Measurements from ENCODE around the gene CCDC6. TPM values are rescaled to one million over a fixed set of nuclear protein-coding genes. Genes with fewer than 3 reads are reported as not detected.
"Not testable (repeated sequence)": the region's sequence is repeated elsewhere in the genome, so short reads cannot be mapped to it uniquely, and the experiment has no call there.

Gene CCDC6
- total RNA-seq, 3 donors from 2014 or later = 40.0 to 44.3 (median 40.9) TPM

- not testable (repeated sequence) for H3K4me3 Mint-ChIP-seq; H3K4me1 Mint-ChIP-seq (ENCODE audit: low read depth); ATAC-seq; H3K27me3 Mint-ChIP-seq (ENCODE audit: low read depth); DNase-seq; H3K9me3 Mint-ChIP-seq
- H3K36me3 Mint-ChIP-seq (ENCODE audit: insufficient read depth) = peaks cover 10% of the 10 kb centered on the region
Measured at GRCh38 chr10:59787032-59787431, 119.3 kb downstream of the CCDC6 start.

GRCh38 chr10:59785476-59785875, 120.9 kb downstream of the CCDC6 start:
- not testable (repeated sequence) for ATAC-seq; H3K36me3 Mint-ChIP-seq (ENCODE audit: insufficient read depth); H3K4me3 Mint-ChIP-seq; H3K27me3 Mint-ChIP-seq (ENCODE audit: low read depth); DNase-seq; H3K9me3 Mint-ChIP-seq; H3K4me1 Mint-ChIP-seq (ENCODE audit: low read depth)

GRCh38 chr10:59781511-59781910, 124.8 kb downstream of the CCDC6 start:
- no peaks in the 10 kb centered on the region for H3K9me3 Mint-ChIP-seq
- no peaks in the 10 kb centered on the region for H3K36me3 Mint-ChIP-seq (ENCODE audit: insufficient read depth)
- H3K27me3 Mint-ChIP-seq (ENCODE audit: low read depth) = no peaks in the 10 kb centered on the region
- no peaks in the 10 kb centered on the region for H3K4me1 Mint-ChIP-seq (ENCODE audit: low read depth)
- DNase-seq (no peak), ATAC-seq (no peak)
- H3K4me3 Mint-ChIP-seq = no peak overlapping the region

DNA sequence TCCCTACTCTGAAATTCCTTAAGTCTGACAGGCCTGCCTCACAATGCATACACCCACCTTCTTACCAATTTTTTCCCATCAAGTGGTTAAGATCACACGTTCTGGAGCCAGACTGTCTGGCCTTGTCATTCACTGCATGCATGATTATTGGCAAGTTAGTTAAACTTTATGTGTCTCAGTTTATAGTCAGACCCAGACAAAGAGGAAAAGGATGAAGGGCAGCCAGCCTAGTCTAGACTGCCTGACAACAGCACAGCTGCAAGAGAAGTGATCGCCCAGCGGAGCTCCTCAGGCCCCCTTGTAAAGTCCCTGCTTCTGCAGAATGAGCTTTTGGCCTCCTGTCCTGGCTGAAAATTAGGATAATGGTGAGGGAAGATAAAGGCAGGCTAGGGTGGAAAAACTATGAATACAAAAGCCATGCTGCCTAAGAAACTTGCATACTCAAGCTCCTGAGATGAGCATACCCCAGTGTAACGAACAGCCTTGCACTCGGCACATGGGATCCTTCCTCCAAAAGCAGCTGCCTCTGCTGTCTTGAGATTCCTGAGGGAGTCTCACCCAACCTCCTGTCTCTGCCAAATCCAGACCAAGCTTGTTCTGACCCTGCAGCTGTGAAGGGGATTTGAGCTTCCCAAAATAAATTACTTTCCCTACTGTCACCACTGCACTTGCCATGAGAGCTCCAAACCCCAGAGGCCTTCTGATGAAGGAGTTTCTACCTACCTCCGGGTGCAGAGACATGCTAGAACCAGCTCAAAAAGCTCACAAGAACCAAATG, 126.4 kb downstream of the CCDC6 start:
- DNase-seq (no peak), ATAC-seq (no peak)
- H3K4me3 Mint-ChIP-seq = no peak overlapping the region
- no peaks in the 10 kb centered on the region for H3K27me3 Mint-ChIP-seq (ENCODE audit: low read depth)
- H3K9me3 Mint-ChIP-seq = no peaks in the 10 kb centered on the region
- no peaks in the 10 kb centered on the region for H3K36me3 Mint-ChIP-seq (ENCODE audit: insufficient read depth)
- no peaks in the 10 kb centered on the region for H3K4me1 Mint-ChIP-seq (ENCODE audit: low read depth)

GRCh38 chr10:59774451-59774850, 131.9 kb downstream of the CCDC6 start:
- Mint-ChIP-seq H3K36me3 (ENCODE audit: insufficient read depth) (no peaks in the 10 kb centered on the region), H3K27me3 (ENCODE audit: low read depth) (no peaks in the 10 kb centered on the region), H3K4me1 (ENCODE audit: low read depth) (no peaks in the 10 kb centered on the region), H3K9me3 (no peaks in the 10 kb centered on the region), H3K4me3 (no peak overlapping the region)
- DNase-seq (no peak), ATAC-seq (no peak)

- no peak overlapping the region for H3K4me3 Mint-ChIP-seq
- no peaks in the 10 kb centered on the region for H3K27me3 Mint-ChIP-seq (ENCODE audit: low read depth)
- ATAC-seq (no peak), DNase-seq (no peak)
- H3K36me3 Mint-ChIP-seq (ENCODE audit: insufficient read depth) = no peaks in the 10 kb centered on the region
- H3K9me3 Mint-ChIP-seq = no peaks in the 10 kb centered on the region
- H3K4me1 Mint-ChIP-seq (ENCODE audit: low read depth) = no peaks in the 10 kb centered on the region
Measured at GRCh38 chr10:59773088-59773487, 133.3 kb downstream of the CCDC6 start.

DNA sequence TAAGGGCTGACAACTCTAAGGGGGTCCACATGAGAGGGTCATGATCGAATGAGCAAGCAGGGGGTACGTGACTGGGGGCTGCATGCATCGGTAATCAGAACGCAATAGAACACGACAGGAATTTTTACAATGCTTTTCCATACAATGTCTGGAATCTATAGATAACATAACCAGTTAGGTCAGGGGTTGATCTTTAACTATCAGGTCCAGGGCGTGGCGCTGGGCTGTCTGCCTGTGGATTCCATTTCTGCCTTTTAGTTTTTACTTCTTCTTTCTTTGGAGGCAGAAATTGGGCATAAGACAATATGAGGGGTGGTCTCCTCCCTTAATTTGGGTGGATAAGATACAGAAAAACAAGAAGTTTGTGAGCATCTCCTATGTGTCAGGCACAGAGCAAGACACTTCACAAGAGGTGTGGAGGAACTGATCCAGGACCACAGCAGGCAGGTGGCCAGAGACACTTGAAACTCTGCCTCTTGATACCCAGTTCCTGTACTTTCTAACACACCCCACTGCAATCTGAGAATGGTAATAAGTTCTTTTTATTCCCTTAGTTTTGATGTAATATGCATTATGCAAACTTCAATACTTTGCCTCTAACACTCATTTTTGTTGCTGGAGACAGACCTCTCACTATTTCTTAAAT, 135.1 kb downstream of the CCDC6 start:
- Mint-ChIP-seq H3K4me1 (ENCODE audit: low read depth) (no peaks in the 10 kb centered on the region), H3K9me3 (no peaks in the 10 kb centered on the region), H3K36me3 (ENCODE audit: insufficient read depth) (no peaks in the 10 kb centered on the region), H3K27me3 (ENCODE audit: low read depth) (peaks cover 2% of the 10 kb centered on the region), H3K4me3 (no peak overlapping the region)
- DNase-seq (no peak), ATAC-seq (no peak)

DNA sequence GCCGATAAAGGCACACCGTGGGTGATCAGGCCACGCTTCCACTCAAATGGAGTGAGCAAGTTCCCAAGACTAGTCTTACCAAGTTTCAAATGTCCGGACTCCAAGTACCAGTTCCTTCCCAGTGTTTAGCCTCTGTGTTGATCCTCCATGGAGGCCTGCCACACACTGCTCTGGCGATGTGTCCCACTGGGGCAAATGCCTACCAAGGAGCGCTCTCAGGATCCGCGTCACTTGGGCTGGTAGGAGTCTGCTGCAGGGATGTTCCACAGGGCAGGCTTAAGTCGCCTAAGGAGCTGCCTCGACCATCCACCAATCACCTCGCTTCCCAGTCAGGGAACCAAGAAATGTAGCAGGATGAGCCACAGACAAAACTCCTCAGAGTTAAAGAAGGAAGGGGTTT, 135.7 kb downstream of the CCDC6 start:
- no peak overlapping the region for H3K4me3 Mint-ChIP-seq
- no peaks in the 10 kb centered on the region for H3K36me3 Mint-ChIP-seq (ENCODE audit: insufficient read depth)
- no peaks in the 10 kb centered on the region for H3K9me3 Mint-ChIP-seq
- no peak for DNase-seq
- peaks cover 2% of the 10 kb centered on the region for H3K27me3 Mint-ChIP-seq (ENCODE audit: low read depth)
- no peak for ATAC-seq
- no peaks in the 10 kb centered on the region for H3K4me1 Mint-ChIP-seq (ENCODE audit: low read depth)

DNA sequence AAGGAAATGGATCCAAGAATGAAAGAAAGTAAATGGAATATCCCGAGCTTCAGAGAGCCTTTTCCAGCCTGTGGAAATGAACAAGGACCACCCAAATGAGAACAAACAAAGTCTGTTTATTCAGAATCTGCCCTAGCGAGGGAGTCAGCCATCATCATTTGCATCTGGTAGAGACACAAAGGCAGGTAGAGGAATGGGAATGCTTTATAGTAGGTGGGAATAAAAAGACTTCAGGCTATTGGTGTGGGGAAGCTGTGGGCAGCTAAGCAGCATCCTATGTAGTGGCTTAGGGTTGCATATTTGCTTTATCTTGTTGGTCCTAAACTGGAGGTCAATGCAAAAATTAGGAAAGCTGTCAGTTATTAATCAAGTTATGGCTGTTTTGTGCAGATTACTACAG, 143.9 kb downstream of the CCDC6 start:
- DNase-seq (no peak), ATAC-seq (no peak)
- H3K27me3 Mint-ChIP-seq (ENCODE audit: low read depth) = peaks cover 2% of the 10 kb centered on the region
- H3K36me3 Mint-ChIP-seq (ENCODE audit: insufficient read depth) = no peaks in the 10 kb centered on the region
- H3K9me3 Mint-ChIP-seq = peaks cover 6% of the 10 kb centered on the region
- H3K4me3 Mint-ChIP-seq = no peak overlapping the region
- no peaks in the 10 kb centered on the region for H3K4me1 Mint-ChIP-seq (ENCODE audit: low read depth)

DNA sequence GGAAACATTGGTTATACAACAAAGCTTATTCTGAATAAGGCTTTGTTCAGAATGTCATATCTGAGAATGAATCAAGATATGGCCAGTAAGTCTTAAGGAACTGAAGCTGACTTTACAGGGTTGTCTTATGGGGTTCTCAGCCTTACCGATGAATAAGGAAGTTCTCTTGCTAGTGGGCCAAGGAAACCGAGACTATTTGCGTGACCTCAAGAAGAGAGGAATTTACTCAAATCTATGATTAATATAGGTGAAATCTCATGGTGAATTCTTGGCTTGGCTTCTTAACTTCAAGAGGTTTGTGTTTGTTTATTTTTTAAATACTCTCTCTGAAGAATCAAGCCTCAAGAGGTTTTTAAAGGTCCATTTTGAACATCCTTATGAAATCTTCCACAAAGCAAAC, 148.4 kb downstream of the CCDC6 start:
- Mint-ChIP-seq H3K9me3 (peaks cover 6% of the 10 kb centered on the region), H3K4me3 (no peak overlapping the region), H3K27me3 (ENCODE audit: low read depth) (no peaks in the 10 kb centered on the region), H3K36me3 (ENCODE audit: insufficient read depth) (no peaks in the 10 kb centered on the region), H3K4me1 (ENCODE audit: low read depth) (no peaks in the 10 kb centered on the region)
- ATAC-seq (no peak), DNase-seq (no peak)

- Mint-ChIP-seq H3K27me3 (ENCODE audit: low read depth) (peaks cover 2% of the 10 kb centered on the region), H3K4me1 (ENCODE audit: low read depth) (no peaks in the 10 kb centered on the region), H3K9me3 (no peaks in the 10 kb centered on the region), H3K4me3 (no peak overlapping the region), H3K36me3 (ENCODE audit: insufficient read depth) (no peaks in the 10 kb centered on the region)
- DNase-seq (no peak), ATAC-seq (no peak)
Measured at GRCh38 chr10:59754951-59755350, 151.4 kb downstream of the CCDC6 start.

DNA sequence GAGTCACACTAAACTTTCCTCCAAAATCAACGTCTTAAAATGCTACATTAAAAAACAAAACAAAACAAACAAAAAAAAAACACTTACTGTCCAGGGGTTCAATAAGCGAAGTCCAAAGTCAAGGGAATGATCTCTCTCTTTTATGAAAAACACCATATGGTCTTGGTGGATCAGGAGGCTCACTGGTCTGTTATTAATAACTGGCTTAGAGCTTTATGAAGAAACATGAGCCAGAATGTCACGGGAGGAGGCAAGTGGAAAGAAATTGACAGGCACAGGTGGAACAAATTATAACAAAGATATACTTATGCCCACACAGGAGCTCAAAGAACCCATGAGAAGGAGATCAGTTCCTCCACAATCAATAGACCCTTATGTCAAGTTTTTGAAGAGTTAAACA, 153.1 kb downstream of the CCDC6 start, which contains the start of gene MRLN:
TSS of gene MRLN (minus strand) at position 189 of the 400 bp plus-strand sequence.
- no peaks in the 10 kb centered on the region for H3K36me3 Mint-ChIP-seq (ENCODE audit: insufficient read depth)
- no peak for DNase-seq
- H3K4me1 Mint-ChIP-seq (ENCODE audit: low read depth) = no peaks in the 10 kb centered on the region
- H3K4me3 Mint-ChIP-seq = no peak within 1 kb of the TSS
- peaks cover 2% of the 10 kb centered on the region for H3K27me3 Mint-ChIP-seq (ENCODE audit: low read depth)
- no peaks in the 10 kb centered on the region for H3K9me3 Mint-ChIP-seq
- ATAC-seq = no peak

GRCh38 chr10:59752278-59752940, 153.9 kb downstream of the CCDC6 start:
- ATAC-seq = no peak
- Mint-ChIP-seq H3K27me3 (ENCODE audit: low read depth) (peaks cover 2% of the 10 kb centered on the region), H3K9me3 (no peaks in the 10 kb centered on the region), H3K4me1 (ENCODE audit: low read depth) (no peaks in the 10 kb centered on the region), H3K4me3 (no peak overlapping the region), H3K36me3 (ENCODE audit: insufficient read depth) (no peaks in the 10 kb centered on the region)
- no peak for DNase-seq

DNA sequence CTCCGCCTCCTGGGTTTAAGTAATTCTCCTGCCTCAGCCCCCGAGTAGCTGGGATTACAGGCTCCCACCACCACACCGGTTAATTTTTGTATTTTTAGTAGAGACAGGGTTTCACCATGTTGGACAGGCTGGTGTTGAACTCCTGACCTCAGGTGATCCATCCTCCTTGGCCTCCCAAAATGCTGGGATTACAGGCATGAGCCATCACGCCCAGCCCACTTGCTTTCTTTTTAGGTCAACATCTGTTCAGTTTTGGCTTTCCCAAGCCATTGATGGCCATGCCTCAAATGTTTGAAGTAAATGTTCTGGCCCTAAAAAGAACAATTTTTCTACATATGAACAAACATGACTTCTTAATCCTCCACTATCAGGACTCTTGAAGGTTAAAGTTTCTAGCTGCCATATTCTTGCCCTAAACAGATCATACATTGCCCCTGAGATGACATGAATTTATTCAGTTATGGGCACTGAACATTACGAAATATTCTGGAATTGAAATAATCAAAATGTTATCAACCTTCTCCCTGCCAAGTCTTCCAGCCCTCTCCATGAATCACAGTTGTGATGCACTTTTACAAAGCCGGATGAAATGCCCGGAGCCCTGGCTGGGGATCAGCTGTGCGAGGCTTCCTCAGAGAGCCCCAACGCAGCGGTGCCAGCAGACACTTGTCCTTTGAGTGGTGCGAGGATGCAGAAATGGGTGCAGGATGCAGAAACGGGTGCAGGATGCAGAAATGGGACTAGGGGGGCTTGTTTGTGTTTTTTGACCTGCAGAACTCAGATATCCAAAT, 156.0 kb downstream of the CCDC6 start:
- no peaks in the 10 kb centered on the region for H3K36me3 Mint-ChIP-seq (ENCODE audit: insufficient read depth)
- peaks cover 5% of the 10 kb centered on the region for H3K27me3 Mint-ChIP-seq (ENCODE audit: low read depth)
- ATAC-seq (no peak), DNase-seq (no peak)
- no peaks in the 10 kb centered on the region for H3K4me1 Mint-ChIP-seq (ENCODE audit: low read depth)
- no peaks in the 10 kb centered on the region for H3K9me3 Mint-ChIP-seq
- H3K4me3 Mint-ChIP-seq = no peak overlapping the region

Data from activated T-cell treated with anti-CD3 and anti-CD28 coated beads, Interleukin-2, amount 50 U/mL, for 4 hours (primary cell).